Measurements from ENCODE around the gene NETO2. TPM values are rescaled to one million over a fixed set of nuclear protein-coding genes. Genes with fewer than 3 reads are reported as not detected.

Gene NETO2
- total and polyA plus RNA-seq, 10 donors = 6.6 to 59.8 (median 22.2) TPM

DNA sequence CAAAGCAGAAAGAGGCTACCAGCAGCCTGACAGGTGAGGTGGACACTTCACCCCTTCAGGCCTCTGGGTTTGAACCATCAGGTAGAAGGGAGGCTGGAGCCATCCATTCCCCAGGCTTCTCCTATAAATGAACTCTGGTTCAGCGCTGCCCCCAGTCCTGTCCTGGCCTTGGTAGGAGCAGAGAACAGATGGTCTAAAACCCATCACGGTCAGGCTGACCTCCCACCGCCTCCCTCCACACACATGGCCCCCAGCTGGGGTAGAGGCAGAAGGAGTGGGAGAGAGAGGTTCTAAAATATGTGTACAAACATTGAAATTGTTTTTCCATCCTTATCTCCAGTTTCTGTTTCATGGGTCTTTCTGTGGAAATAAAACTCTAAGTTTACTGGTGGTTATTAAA is 110.6 kb downstream of the NETO2 start:
- H3K27ac ChIP-seq = no peak overlapping the region
- no peak for TF ChIP-seq POLR2A (IDR thresholded peaks at IDR 0.05)
- TF ChIP-seq POLR2AphosphoS5 (IDR thresholded peaks at IDR 0.05) = no peak
- TF ChIP-seq, protein P1, sequence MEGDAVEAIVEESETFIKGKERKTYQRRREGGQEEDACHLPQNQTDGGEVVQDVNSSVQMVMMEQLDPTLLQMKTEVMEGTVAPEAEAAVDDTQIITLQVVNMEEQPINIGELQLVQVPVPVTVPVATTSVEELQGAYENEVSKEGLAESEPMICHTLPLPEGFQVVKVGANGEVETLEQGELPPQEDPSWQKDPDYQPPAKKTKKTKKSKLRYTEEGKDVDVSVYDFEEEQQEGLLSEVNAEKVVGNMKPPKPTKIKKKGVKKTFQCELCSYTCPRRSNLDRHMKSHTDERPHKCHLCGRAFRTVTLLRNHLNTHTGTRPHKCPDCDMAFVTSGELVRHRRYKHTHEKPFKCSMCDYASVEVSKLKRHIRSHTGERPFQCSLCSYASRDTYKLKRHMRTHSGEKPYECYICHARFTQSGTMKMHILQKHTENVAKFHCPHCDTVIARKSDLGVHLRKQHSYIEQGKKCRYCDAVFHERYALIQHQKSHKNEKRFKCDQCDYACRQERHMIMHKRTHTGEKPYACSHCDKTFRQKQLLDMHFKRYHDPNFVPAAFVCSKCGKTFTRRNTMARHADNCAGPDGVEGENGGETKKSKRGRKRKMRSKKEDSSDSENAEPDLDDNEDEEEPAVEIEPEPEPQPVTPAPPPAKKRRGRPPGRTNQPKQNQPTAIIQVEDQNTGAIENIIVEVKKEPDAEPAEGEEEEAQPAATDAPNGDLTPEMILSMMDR (IDR thresholded peaks at IDR 0.05 in 8 of 11, conservative IDR thresholded peaks at IDR 0.05 in 3 of 11) = no peak
- H3K27me3 ChIP-seq (replicated peaks in 1 of 7) = peaks cover 0 to 12% (median 0%) of the 10 kb centered on the region in 7 donors
- H3K4me1 ChIP-seq = peaks cover 0 to 16% (median 7%) of the 10 kb centered on the region in 6 donors
- DNase-seq = peak; percentile 58
- no peak overlapping the region for H3K4me3 ChIP-seq
- H3K36me3 ChIP-seq = no peaks in the 10 kb centered on the region
- no peaks in the 10 kb centered on the region for H3K9me3 ChIP-seq
- whole genome bisulfite sequencing, 5 donors = 93 to 94% (median 94%) methylated on average over 3 of the region's 3 CpGs
- intact Hi-C loops (cut with DNase I; ENCODE audit: low total_unique reads) = no loop called here

DNA sequence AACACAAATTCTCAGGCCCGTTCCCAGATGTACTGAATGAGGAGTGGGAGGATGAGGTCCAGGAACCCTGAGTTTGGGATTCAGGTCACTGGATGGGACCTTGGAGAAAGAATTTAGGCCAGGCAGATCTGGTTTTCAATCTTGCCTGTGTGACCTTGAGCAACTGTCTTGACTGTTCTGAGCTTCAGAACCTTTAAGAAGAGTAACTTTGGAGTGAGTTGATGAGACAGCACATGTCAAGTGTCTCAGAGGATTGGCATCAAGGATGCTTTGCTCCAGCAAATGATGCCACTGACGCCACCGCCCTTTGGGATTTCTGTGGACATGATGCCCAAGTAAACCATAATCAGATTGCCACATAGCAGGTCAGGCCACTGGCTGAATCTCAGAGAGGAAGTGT is 114.0 kb downstream of the NETO2 start:
- H3K4me3 ChIP-seq = no peak overlapping the region
- TF ChIP-seq, protein P1 (IDR thresholded peaks at IDR 0.05 in 8 of 11, conservative IDR thresholded peaks at IDR 0.05 in 3 of 11) = no peak
- TF ChIP-seq POLR2AphosphoS5 (IDR thresholded peaks at IDR 0.05) (no peak), POLR2A (IDR thresholded peaks at IDR 0.05) (no peak)
- no peak overlapping the region for H3K27ac ChIP-seq
- H3K4me1 ChIP-seq = no peaks in the 10 kb centered on the region
- 78 to 94% (median 87%) methylated on average over 3 of the region's 3 CpGs for WGBS, 5 donors
- no peaks in the 10 kb centered on the region for H3K27me3 ChIP-seq (replicated peaks in 1 of 7)
- H3K36me3 ChIP-seq = no peaks in the 10 kb centered on the region
- intact Hi-C loops (cut with DNase I; ENCODE audit: low total_unique reads) = no loop called here
- no peak for DNase-seq
- H3K9me3 ChIP-seq = no peaks in the 10 kb centered on the region

DNA sequence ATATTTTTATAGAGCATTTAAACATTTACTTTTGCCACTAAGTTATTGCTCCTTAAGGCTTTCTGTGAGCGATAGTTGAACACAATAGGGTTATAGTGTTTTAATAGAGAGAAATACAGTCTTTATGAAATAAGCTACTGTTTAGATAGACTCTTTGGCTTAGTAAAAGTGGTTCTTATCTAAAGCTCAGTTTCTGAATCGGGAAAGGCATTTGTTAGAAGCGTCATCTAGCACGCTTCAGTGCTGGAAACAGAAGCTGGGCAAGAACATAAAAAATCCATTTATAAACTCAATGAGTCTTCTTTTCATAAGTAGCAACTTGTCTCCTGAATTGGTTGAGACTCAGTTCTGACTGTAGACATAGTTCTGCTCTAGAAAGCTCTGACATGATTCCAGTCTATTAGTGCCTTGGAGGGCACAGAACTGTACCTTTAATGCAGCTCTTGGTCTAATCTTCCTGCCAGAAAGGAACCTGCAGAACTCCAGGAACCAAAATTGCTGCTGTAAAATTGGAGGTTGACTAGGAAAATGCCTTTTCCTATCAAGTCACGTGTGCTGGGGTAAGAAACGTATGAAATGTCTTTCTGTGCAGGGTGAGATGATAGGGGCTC is 114.9 kb downstream of the NETO2 start:
- 82 to 93% (median 88%) methylated on average over 6 of the region's 6 CpGs for WGBS, 5 donors
- H3K9me3 ChIP-seq = no peaks in the 10 kb centered on the region
- no peaks in the 10 kb centered on the region for H3K27me3 ChIP-seq (replicated peaks in 1 of 7)

More for the DNA sequence above, 114.9 kb downstream of the NETO2 start:
- Histone ChIP-seq H3K27ac (no peak overlapping the region), H3K4me1 (no peaks in the 10 kb centered on the region), H3K36me3 (no peaks in the 10 kb centered on the region), H3K4me3 (no peak overlapping the region)
- no peak for DNase-seq
- intact Hi-C loops (cut with DNase I; ENCODE audit: low total_unique reads) = no loop called here
- TF ChIP-seq POLR2A (IDR thresholded peaks at IDR 0.05) = no peak
- TF ChIP-seq POLR2AphosphoS5 (IDR thresholded peaks at IDR 0.05) = no peak
- TF ChIP-seq, protein P1 (IDR thresholded peaks at IDR 0.05 in 8 of 11, conservative IDR thresholded peaks at IDR 0.05 in 3 of 11) = no peak

Other genes with a start within 250 kb of the NETO2 start
- gene DNAJA2, start 170.3 kb downstream of the NETO2 start, total RNA-seq = 10 to 100 TPM; 45.5 to 61.5 (median 52.1) TPM
- gene DNAJA2, start 170.3 kb downstream of the NETO2 start, polyA plus RNA-seq = 10 to 100 TPM; 25.0 to 38.4 (median 31.6) TPM